ENCODE measurements around the gene RGS2.

The RGS2 gene

DNA sequence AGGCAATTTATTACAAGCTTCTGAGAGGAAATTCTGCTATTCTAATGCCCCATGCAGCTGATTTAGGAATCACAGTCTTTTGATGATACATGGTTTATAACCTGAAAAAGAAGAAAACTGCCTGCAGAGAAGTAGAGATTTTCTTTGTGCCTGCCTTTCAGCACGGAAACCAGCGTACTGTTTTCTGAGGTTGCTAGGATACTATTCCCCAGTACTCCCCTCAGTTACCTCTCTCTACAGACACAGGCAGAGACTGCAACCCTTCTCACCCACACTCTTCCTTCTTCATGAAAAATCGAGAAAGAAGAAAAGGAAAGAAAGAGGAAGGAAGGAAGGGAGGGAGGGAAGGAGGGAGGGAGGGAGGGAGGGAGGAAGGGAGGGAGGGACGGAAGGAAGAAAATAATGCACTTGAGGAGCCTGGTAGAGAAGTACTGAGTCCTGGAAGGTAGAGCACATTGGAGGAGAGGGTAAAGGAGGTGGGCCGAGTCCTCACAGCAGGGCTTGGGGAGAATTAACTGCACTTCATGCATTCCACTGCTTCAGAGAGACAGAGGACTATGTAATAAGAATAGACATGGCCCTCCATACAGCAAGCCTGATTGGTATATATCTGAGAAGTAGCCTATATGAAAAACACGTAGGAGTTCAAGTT lies 21.9 kb downstream of the RGS2 start:
- Mint-ChIP-seq H3K4me3 (no peak overlapping the region), H3K9me3 (no peaks in the 10 kb centered on the region), H3K27me3 (ENCODE audit: low read depth) (peaks cover 20% of the 10 kb centered on the region), H3K36me3 (ENCODE audit: low read depth) (no peaks in the 10 kb centered on the region), H3K4me1 (ENCODE audit: low read depth) (no peaks in the 10 kb centered on the region), H3K27ac (no peak overlapping the region)

DNA sequence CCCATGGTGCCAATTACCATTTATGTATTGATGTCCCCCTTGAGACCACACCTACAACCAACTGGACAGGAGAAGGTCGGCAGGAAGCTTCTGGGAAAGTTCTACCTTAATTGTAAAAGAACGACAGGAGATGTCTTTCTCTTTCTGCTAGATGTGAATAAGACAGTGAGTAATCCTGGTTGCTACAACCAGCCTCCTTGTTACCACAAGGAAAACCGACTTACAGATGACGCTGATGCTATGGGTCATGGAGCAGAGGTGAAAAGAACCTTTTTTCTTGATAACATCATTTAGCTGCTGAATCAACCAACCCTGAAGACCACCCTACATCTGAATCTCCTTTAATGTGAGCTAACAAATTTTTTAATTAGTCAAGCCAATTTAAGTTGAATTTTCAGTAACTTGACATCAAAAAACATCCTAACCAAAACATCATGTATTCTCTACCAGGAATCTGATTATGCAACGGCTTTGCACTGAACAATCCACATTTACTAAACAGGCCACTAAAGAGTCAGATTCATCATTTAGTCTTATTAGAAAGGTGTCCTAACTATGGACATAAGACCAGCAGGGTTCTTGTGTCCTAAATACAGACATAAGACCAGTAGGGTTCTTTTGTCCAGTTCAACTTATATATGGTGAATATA lies 23.0 kb downstream of the RGS2 start:
- no peaks in the 10 kb centered on the region for H3K9me3 Mint-ChIP-seq
- no peak overlapping the region for H3K27ac Mint-ChIP-seq
- H3K4me1 Mint-ChIP-seq (ENCODE audit: low read depth) = no peaks in the 10 kb centered on the region
- H3K4me3 Mint-ChIP-seq = no peak overlapping the region
- H3K27me3 Mint-ChIP-seq (ENCODE audit: low read depth) = peaks cover 20% of the 10 kb centered on the region
- H3K36me3 Mint-ChIP-seq (ENCODE audit: low read depth) = no peaks in the 10 kb centered on the region

DNA sequence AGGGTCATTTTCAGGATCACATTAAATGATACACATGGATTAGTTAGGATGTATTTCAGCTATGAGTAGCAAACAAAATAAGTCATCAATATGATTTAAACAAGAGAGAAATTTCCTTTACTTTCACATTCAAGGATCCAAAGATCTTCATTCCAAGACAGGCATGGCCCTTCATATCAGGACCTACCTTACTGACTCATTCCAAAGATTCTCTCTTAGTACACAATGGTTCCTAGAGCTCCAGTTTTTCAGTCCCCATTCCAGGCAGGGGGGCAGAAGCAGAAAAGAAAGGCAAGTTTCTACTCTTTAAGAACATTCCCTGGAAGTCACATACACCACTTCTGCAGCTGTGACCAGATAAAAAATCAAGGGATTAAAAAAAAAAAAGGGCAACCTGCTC lies 23.7 kb downstream of the RGS2 start:
- no peaks in the 10 kb centered on the region for H3K4me1 Mint-ChIP-seq (ENCODE audit: low read depth)
- no peaks in the 10 kb centered on the region for H3K9me3 Mint-ChIP-seq
- peaks cover 16% of the 10 kb centered on the region for H3K27me3 Mint-ChIP-seq (ENCODE audit: low read depth)
- H3K36me3 Mint-ChIP-seq (ENCODE audit: low read depth) = no peaks in the 10 kb centered on the region
- H3K4me3 Mint-ChIP-seq = no peak overlapping the region
- H3K27ac Mint-ChIP-seq = no peak overlapping the region

DNA sequence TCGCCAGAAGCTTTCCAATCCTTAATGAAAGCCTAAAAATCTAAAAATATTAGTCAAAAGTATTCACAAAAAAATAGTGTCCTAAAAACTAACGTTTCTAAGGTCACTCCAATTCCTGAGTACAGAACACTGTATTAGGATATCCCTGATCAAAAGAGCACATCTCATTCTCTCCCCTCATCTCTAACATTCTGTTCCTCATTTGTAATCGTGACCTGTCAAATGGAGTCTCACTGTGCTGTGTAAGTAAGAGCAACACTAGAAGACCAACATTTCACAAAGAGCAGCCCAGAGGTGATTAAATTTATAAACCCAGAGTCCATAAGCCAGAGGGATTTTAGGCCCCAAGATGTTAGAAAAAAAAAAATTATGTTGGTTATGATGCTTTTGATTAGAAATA lies 26.3 kb downstream of the RGS2 start:
- Mint-ChIP-seq H3K27ac (no peak overlapping the region), H3K4me1 (ENCODE audit: low read depth) (no peaks in the 10 kb centered on the region), H3K27me3 (ENCODE audit: low read depth) (peaks cover 4% of the 10 kb centered on the region), H3K4me3 (no peak overlapping the region), H3K36me3 (ENCODE audit: low read depth) (no peaks in the 10 kb centered on the region), H3K9me3 (no peaks in the 10 kb centered on the region)

DNA sequence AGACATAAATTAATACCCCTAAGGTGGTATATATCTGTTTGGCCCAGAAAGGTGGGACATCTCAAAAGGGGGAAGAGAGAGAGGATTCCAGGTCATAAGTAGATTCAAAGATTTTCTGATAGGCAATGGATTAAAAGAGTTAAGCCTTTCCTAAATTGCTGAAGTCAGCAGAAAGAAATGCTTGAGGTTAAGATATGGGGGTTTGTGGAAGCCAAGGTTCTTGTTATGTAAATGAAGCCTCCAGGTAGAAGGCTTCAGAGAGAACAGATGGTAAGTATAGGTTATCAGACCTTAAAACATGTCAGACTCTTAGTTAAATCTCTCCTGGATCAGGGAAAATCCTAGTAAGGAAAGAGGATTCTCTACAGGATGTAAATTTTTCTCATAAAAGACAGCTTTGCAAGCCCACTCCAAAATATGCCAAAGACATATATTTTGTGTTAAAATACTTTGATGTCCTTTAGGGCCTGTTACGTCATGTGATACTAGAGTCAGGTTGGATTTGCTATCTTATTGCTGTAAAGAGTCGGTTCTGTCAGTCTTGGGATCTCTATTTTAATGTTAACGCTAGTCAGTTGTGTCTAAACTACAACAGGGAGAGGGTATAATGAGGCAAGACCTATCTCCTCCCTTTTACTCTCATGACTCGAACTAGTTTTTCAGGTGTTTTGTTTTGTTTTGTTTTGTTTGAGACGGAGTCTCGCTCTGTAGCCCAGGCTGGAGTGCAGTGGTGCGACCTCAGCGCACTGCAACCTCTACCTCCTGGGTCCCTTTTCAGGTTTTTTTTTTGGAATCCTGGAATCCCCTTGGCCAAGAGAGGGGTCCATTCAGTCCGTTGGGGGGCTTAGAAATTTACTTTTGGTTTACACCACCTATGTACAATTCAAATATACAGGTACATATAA lies 30.6 kb downstream of the RGS2 start:
- H3K27ac Mint-ChIP-seq = no peak overlapping the region
- H3K9me3 Mint-ChIP-seq = no peaks in the 10 kb centered on the region
- no peaks in the 10 kb centered on the region for H3K4me1 Mint-ChIP-seq (ENCODE audit: low read depth)
- H3K36me3 Mint-ChIP-seq (ENCODE audit: low read depth) = no peaks in the 10 kb centered on the region
- H3K4me3 Mint-ChIP-seq = no peak overlapping the region
- peaks cover 20% of the 10 kb centered on the region for H3K27me3 Mint-ChIP-seq (ENCODE audit: low read depth)

DNA sequence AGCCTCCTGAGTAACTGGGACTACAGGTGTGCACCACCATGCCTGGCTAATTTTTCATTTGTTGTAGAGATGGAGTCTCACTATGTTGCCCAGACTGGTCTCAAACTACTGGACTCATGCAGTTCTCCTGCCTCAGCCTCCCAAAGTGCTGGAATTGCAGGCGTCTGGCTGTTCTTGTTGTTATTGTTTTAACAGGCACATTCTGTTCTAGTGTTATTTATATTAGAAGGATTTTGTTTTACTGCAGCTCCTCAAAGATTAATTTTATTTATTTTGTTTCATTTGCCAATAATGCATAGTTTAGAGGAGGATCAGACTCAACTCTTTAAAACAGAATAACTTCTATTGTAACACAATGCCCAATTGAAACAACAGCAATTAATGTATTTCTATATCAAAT lies 35.5 kb downstream of the RGS2 start:
- no peaks in the 10 kb centered on the region for H3K9me3 Mint-ChIP-seq
- no peaks in the 10 kb centered on the region for H3K36me3 Mint-ChIP-seq (ENCODE audit: low read depth)
- no peaks in the 10 kb centered on the region for H3K4me1 Mint-ChIP-seq (ENCODE audit: low read depth)
- no peak overlapping the region for H3K27ac Mint-ChIP-seq
- peaks cover 18% of the 10 kb centered on the region for H3K27me3 Mint-ChIP-seq (ENCODE audit: low read depth)
- H3K4me3 Mint-ChIP-seq = no peak overlapping the region

DNA sequence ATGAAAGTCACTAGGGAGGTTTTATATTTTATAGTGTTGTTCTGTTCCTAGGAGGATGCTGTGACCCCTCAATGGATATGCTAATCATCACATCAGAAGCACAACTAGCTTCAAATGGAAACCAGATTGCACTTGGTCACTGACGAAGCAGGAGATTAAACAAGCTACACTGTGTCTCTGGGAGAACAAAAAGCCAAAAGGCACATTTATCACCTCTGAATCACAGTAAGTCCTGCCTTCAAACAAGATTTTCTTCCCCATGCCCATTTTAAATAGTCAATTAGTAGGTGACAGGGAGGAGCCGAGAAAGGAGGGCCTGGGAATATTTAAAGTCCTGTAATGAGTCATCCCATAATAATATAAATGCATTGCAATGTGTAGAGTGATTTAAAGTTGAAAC lies 38.1 kb downstream of the RGS2 start:
- H3K4me1 Mint-ChIP-seq (ENCODE audit: low read depth) = no peaks in the 10 kb centered on the region
- no peaks in the 10 kb centered on the region for H3K9me3 Mint-ChIP-seq
- H3K27me3 Mint-ChIP-seq (ENCODE audit: low read depth) = peaks cover 7% of the 10 kb centered on the region
- H3K36me3 Mint-ChIP-seq (ENCODE audit: low read depth) = no peaks in the 10 kb centered on the region
- no peak overlapping the region for H3K27ac Mint-ChIP-seq
- no peak overlapping the region for H3K4me3 Mint-ChIP-seq

DNA sequence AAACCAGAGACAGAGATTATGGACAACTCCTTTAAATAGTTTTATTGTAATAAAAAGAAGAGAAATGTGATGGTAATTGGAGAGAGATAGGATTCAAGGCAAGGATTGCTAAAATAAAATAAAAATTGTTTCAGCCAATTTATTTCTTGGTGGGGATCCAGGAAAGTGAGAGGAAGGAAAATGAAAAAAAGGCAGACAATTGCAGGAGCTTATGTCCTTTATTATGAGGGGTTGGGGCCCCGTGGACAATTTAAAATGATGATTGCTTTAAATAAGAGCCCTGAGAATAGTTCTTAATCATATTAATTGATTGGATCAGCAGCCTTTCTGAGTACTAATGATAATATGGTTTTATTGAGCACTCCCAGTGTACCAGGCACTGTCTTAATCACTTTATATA lies 40.2 kb downstream of the RGS2 start:
- Mint-ChIP-seq H3K27me3 (ENCODE audit: low read depth) (no peaks in the 10 kb centered on the region), H3K4me3 (no peak overlapping the region), H3K4me1 (ENCODE audit: low read depth) (no peaks in the 10 kb centered on the region), H3K9me3 (no peaks in the 10 kb centered on the region), H3K36me3 (ENCODE audit: low read depth) (no peaks in the 10 kb centered on the region), H3K27ac (no peak overlapping the region)

DNA sequence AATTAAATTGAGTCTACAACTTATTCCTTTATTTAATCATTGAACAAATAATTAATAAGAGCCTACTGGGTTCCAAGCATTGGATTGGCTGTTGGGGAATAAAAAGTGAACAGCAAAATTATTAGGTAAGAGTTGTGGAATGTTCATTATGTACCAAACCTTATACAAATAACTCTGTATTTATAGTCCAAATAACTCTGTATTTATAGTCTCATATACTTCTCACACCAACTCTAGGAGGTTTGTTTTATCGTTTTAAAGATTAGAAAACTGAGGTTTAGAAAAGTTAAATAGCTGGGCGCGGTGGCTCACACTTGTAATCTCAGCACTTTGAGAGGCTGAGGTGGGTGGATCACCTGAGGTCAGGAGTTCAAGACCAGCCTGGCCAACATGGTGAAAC lies 40.6 kb downstream of the RGS2 start:
- Mint-ChIP-seq H3K36me3 (ENCODE audit: low read depth) (no peaks in the 10 kb centered on the region), H3K4me1 (ENCODE audit: low read depth) (no peaks in the 10 kb centered on the region), H3K27me3 (ENCODE audit: low read depth) (no peaks in the 10 kb centered on the region), H3K27ac (no peak overlapping the region), H3K9me3 (no peaks in the 10 kb centered on the region), H3K4me3 (no peak overlapping the region)

DNA sequence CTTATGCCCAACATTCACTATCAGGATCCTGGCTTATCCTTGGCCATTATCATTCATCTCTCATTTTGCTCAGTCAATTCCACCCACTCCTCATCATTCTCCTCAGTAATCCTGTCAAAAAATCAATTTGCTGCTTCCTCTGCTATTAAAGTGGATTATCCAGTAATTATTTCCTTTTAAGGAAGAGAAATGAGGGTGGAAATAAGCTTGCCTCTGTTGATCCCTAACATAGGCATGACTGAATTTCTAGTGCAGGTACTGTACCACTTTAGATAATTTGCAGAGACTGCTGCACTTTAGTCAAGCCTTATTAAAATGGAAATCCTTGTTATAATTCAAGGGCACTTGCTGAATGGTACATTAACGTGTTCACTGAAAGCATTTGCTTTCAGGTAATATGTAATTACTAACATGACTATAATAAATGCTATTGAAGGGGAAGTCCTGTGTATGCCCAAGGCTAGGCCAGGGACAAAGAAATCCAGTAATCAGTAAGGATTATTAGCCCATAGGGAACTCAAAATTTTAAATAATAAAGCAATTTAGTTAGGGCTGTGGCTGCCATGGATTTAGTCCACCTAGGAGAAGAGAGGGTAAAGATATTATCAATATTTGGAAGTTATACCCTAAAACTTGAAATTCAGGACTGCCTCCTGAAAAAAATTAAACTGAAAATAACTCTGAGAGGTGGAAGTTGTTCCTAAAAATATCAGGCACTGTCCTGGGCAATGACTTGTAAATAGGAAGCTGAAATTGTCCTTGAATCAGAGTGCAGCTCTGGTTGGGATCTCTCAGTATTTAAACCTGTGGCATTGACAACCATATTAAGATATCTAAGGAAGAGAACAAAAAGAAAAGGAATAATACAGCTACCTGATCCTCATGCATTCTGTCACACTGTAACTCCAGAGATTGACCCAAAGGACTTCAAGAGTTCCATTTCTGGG lies 43.4 kb downstream of the RGS2 start:
- H3K36me3 Mint-ChIP-seq (ENCODE audit: low read depth) = no peaks in the 10 kb centered on the region
- no peaks in the 10 kb centered on the region for H3K9me3 Mint-ChIP-seq
- H3K27me3 Mint-ChIP-seq (ENCODE audit: low read depth) = no peaks in the 10 kb centered on the region
- no peak overlapping the region for H3K4me3 Mint-ChIP-seq
- H3K4me1 Mint-ChIP-seq (ENCODE audit: low read depth) = no peaks in the 10 kb centered on the region
- no peak overlapping the region for H3K27ac Mint-ChIP-seq

DNA sequence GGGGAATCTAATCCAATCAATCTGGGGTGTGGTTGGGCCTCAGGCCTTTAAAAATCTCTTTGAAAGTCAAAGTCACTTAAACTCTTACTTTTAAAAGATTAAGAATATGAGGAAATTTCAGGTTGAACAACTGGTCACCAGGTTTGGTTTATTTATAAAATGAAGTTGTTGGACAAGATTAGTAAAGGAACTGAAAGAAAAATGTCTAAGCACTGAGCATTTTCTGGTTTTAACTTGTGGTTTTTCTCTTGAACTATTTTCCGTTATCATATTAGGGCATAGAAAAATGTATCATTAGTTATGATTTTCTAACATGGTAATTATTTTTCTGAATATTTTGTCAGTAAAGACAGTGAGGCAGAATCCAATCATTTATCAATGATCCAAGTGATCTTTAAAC lies 49.6 kb downstream of the RGS2 start:
- no peaks in the 10 kb centered on the region for H3K9me3 Mint-ChIP-seq
- H3K36me3 Mint-ChIP-seq (ENCODE audit: low read depth) = no peaks in the 10 kb centered on the region
- no peak overlapping the region for H3K27ac Mint-ChIP-seq
- H3K27me3 Mint-ChIP-seq (ENCODE audit: low read depth) = no peaks in the 10 kb centered on the region
- no peak overlapping the region for H3K4me3 Mint-ChIP-seq
- H3K4me1 Mint-ChIP-seq (ENCODE audit: low read depth) = peaks cover 3% of the 10 kb centered on the region

DNA sequence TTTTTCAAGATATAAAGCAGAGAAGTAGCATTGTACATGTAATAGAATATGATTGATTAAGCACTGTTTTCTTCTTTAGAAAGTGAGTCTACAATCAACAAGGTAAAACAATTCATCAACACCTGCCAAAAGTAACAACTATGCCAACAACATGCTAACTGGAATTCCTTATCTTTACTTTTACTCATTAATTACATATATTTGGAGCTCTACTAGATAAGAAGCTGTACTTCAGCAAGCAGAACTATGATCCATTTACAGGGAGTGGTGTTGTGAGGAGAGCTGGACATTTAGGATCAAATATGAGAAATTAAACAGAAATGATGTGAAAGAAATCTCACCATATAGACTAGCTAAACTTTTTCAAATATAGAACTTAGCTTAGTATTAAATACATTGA lies 51.0 kb downstream of the RGS2 start:
- Mint-ChIP-seq H3K9me3 (no peaks in the 10 kb centered on the region), H3K4me3 (no peak overlapping the region), H3K4me1 (ENCODE audit: low read depth) (peaks cover 3% of the 10 kb centered on the region), H3K27ac (no peak overlapping the region), H3K27me3 (ENCODE audit: low read depth) (no peaks in the 10 kb centered on the region), H3K36me3 (ENCODE audit: low read depth) (no peaks in the 10 kb centered on the region)

DNA sequence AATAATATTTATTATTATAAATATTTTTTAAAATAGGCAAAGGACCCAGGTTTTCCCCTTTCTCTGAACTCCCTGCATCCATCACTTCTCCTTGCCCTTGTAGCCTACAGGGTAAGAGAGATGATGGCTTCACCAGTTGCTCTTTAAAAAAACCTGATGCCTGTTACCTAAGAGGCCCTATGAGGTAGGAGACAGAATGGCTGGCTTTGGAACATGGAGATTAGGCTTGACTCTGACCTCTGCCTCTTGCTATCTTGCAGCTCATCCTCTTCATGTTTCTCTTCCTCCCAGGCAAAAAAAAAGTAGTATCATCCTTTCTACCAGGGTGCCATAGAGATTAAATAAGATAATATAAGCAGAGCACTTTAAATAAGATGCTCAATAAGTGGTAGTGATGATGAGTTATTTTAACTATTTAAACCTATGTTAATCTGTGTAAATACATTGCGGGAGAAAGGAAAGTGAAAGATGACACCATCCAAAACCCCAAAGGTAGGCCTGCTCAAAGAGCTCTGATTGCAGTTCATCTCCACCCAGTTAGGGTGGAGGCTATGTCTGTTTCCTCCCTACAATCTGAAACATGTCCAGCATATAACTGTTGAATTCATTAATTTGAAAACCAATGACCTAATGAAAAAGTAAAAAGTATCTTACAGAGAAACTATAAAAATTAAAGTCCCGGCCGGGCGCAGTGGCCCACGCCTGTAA lies 51.8 kb downstream of the RGS2 start:
- peaks cover 3% of the 10 kb centered on the region for H3K4me1 Mint-ChIP-seq (ENCODE audit: low read depth)
- H3K36me3 Mint-ChIP-seq (ENCODE audit: low read depth) = no peaks in the 10 kb centered on the region
- no peaks in the 10 kb centered on the region for H3K27me3 Mint-ChIP-seq (ENCODE audit: low read depth)
- no peak overlapping the region for H3K4me3 Mint-ChIP-seq
- no peak overlapping the region for H3K27ac Mint-ChIP-seq
- no peaks in the 10 kb centered on the region for H3K9me3 Mint-ChIP-seq

DNA sequence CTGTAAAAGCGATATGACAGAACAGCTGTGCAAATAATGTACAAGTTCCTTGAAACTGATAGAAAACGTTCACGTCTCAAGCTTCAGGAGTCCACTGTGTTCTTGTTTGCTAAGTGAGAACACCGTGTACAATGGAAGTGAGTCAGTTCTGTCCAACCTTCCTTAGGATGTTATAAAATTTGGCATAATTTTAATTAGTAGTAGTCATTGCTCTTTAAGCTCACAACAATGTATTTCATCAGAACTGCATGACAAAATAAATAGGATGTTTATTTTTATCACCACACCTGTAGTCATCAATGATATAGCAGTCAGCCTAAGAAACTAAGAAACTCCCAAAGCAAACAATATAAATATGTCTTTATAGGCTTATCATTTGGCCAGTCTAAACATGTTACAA lies 53.0 kb downstream of the RGS2 start:
- no peaks in the 10 kb centered on the region for H3K27me3 Mint-ChIP-seq (ENCODE audit: low read depth)
- no peak overlapping the region for H3K4me3 Mint-ChIP-seq
- H3K9me3 Mint-ChIP-seq = no peaks in the 10 kb centered on the region
- no peak overlapping the region for H3K27ac Mint-ChIP-seq
- no peaks in the 10 kb centered on the region for H3K36me3 Mint-ChIP-seq (ENCODE audit: low read depth)
- peaks cover 3% of the 10 kb centered on the region for H3K4me1 Mint-ChIP-seq (ENCODE audit: low read depth)
